ENCODE data around the gene SLC22A7. TPM values are rescaled to one million over a fixed set of nuclear protein-coding genes. Genes with fewer than 3 reads are reported as not detected.

The SLC22A7 gene
- total RNA-seq, 1 donor from 2014 or later, result not detected

GRCh38 chr6:43290339-43290904 is 7.6 kb upstream of the SLC22A7 start:
- H3K4me1 ChIP-seq, result no peaks in the 10 kb centered on the region
- TF ChIP-seq POLR2AphosphoS5 (IDR thresholded peaks at IDR 0.05; ENCODE audit: insufficient read depth in 1 of 2, low read depth in 1 of 2), result no peak
- TF ChIP-seq CTCF (IDR thresholded peaks at IDR 0.05), result no peak
- no peak for TF ChIP-seq POLR2A (IDR thresholded peaks at IDR 0.05)
- H3K27me3 ChIP-seq, result no peaks in the 10 kb centered on the region
- H3K36me3 ChIP-seq, result no peaks in the 10 kb centered on the region
- no peak for DNase-seq (ENCODE audit: extremely low spot score in 2 of 2)
- no peaks in the 10 kb centered on the region for H3K9me3 ChIP-seq
- H3K4me3 ChIP-seq, result no peak overlapping the region
- no peak overlapping the region for H3K27ac ChIP-seq
- intact Hi-C loops (cut with DNase I), result no loop called here

GRCh38 chr6:43290905-43291355 is 7.1 kb upstream of the SLC22A7 start:
- intact Hi-C loops (cut with DNase I), result no loop called here
- no peak overlapping the region for H3K4me3 ChIP-seq
- H3K27me3 ChIP-seq, result no peaks in the 10 kb centered on the region
- no peaks in the 10 kb centered on the region for H3K9me3 ChIP-seq
- no peaks in the 10 kb centered on the region for H3K36me3 ChIP-seq
- no peak overlapping the region for H3K27ac ChIP-seq
- H3K4me1 ChIP-seq, result no peaks in the 10 kb centered on the region
- DNase-seq (ENCODE audit: extremely low spot score in 2 of 2), result no peak
- no peak for TF ChIP-seq POLR2AphosphoS5 (IDR thresholded peaks at IDR 0.05; ENCODE audit: insufficient read depth in 1 of 2, low read depth in 1 of 2)
- no peak for TF ChIP-seq POLR2A (IDR thresholded peaks at IDR 0.05)
- TF ChIP-seq CTCF (IDR thresholded peaks at IDR 0.05), result no peak

- Histone ChIP-seq H3K27ac (no peak overlapping the region), H3K36me3 (no peaks in the 10 kb centered on the region), H3K9me3 (no peaks in the 10 kb centered on the region), H3K4me1 (no peaks in the 10 kb centered on the region), H3K27me3 (no peaks in the 10 kb centered on the region), H3K4me3 (no peak overlapping the region)
- no peak for DNase-seq (ENCODE audit: extremely low spot score in 2 of 2)
- intact Hi-C loops (cut with DNase I), result no loop called here
- TF ChIP-seq POLR2A (IDR thresholded peaks at IDR 0.05), result no peak
Observed at GRCh38 chr6:43291708-43292107, 6.4 kb upstream of the SLC22A7 start.

GRCh38 chr6:43292341-43292740 is 5.7 kb upstream of the SLC22A7 start:
- Histone ChIP-seq H3K27me3 (no peaks in the 10 kb centered on the region), H3K9me3 (no peaks in the 10 kb centered on the region), H3K4me1 (no peaks in the 10 kb centered on the region), H3K4me3 (no peak overlapping the region), H3K27ac (no peak overlapping the region), H3K36me3 (no peaks in the 10 kb centered on the region)
- TF ChIP-seq POLR2A (IDR thresholded peaks at IDR 0.05), result no peak
- TF ChIP-seq POLR2AphosphoS5 (IDR thresholded peaks at IDR 0.05; ENCODE audit: insufficient read depth in 1 of 2, low read depth in 1 of 2), result no peak
- TF ChIP-seq CTCF (IDR thresholded peaks at IDR 0.05), result no peak
- intact Hi-C loops (cut with DNase I), result no loop called here
- no peak for DNase-seq (ENCODE audit: extremely low spot score in 2 of 2)

GRCh38 chr6:43292763-43293318 is 5.2 kb upstream of the SLC22A7 start:
- no peak for TF ChIP-seq CTCF (IDR thresholded peaks at IDR 0.05)
- TF ChIP-seq POLR2A (IDR thresholded peaks at IDR 0.05), result no peak
- no peak for TF ChIP-seq POLR2AphosphoS5 (IDR thresholded peaks at IDR 0.05; ENCODE audit: insufficient read depth in 1 of 2, low read depth in 1 of 2)
- H3K27me3 ChIP-seq, result no peaks in the 10 kb centered on the region
- DNase-seq (ENCODE audit: extremely low spot score in 2 of 2), result no peak
- no peak overlapping the region for H3K27ac ChIP-seq
- no peak overlapping the region for H3K4me3 ChIP-seq
- H3K36me3 ChIP-seq, result no peaks in the 10 kb centered on the region
- intact Hi-C loops (cut with DNase I), result no loop called here
- no peaks in the 10 kb centered on the region for H3K9me3 ChIP-seq
- no peaks in the 10 kb centered on the region for H3K4me1 ChIP-seq
